HEK293 (cell line): Measurements from ENCODE around the gene SLC37A3.
A peak's percentile ranks its signal among the peaks of the same experiment; 100 is the strongest.

Source experiments
- CTCF ChIA-PET: fragments of 350-600 bp; formaldehyde crosslinking; extraction: SDS; loops from one replicate; lab custom pipeline; 2021; ENCODE audit warnings: antibody characterized with exemption; lab: Yijun Ruan, JAX
- POLR2A ChIA-PET: fragments of 300-600 bp; formaldehyde crosslinking; extraction: SDS; loops from one replicate; lab custom pipeline; 2020; ENCODE audit warnings: antibody characterized with exemption, inconsistent platforms; lab: Yijun Ruan, JAX
- H3K27ac ChIP-seq: fragments of 200-500 bp; sonication (Bioruptor generic); 2 replicates; pipeline ENCODE4 v1.5.1; 2014; ENCODE audit warnings: low read depth, low read length, control low read depth, inconsistent platforms; ENCODE audit errors: extremely low read depth
- H3K36me3 ChIP-seq, 2 experiments: fragments of 200-500 bp in 1 of 2; sonication (Bioruptor generic) in 1 of 2; 1 replicate in 1 of 2; 2 replicates in 1 of 2; pipeline ENCODE4 v1.5.1; 2014 to 2017; ENCODE audit warnings: inconsistent platforms in 2 of 2, low read length in 2 of 2; ENCODE audit not compliant: control insufficient read depth in 2 of 2, insufficient read depth in 1 of 2
- H3K4me1 ChIP-seq: fragments of 200-500 bp; sonication (Bioruptor generic); 2 replicates; pipeline ENCODE4 v1.5.1; 2014; ENCODE audit warnings: mild to moderate bottlenecking, low read length, inconsistent platforms; ENCODE audit not compliant: control insufficient read depth, insufficient read depth
- H3K4me3 ChIP-seq: 2 replicates; pipeline ENCODE4 v1.5.1; 2011; ENCODE audit warnings: low read depth, mild to moderate bottlenecking, control low read depth, low read length, moderate library complexity
- H3K9me3 ChIP-seq: fragments of 200-500 bp; sonication (Bioruptor generic); 2 replicates; pipeline ENCODE4 v1.5.1; 2014; ENCODE audit warnings: low read depth, low read length, inconsistent platforms; ENCODE audit not compliant: control insufficient read depth, insufficient read depth
- GLIS1 ChIP-seq: fragments of 450-650 bp; formaldehyde crosslinking; IDR thresholded peaks from 2 replicates; pipeline ENCODE4 v1.5.1; 2016; ENCODE audit warnings: missing biosample characterization, missing genetic modification characterization
- HOXA7 ChIP-seq: sonication (generic); formaldehyde crosslinking; IDR thresholded peaks from 2 replicates; pipeline ENCODE4 v1.8.1; 2022; ENCODE audit warnings: missing genetic modification reagents, borderline replicate concordance
- KLF10 ChIP-seq: fragments of 450-650 bp; IDR thresholded peaks from 2 replicates; pipeline ENCODE4 v1.5.1; 2018; ENCODE audit warnings: missing biosample characterization, mild to moderate bottlenecking, missing genetic modification characterization
- KLF8 ChIP-seq: fragments of 450-650 bp; formaldehyde crosslinking; IDR thresholded peaks from 2 replicates; pipeline ENCODE4 v1.5.1; 2016; ENCODE audit warnings: missing biosample characterization, missing genetic modification characterization
- PRDM1 ChIP-seq: fragments of 450-650 bp; formaldehyde crosslinking; IDR thresholded peaks from 2 replicates; pipeline ENCODE4; 2016; ENCODE audit warnings: missing biosample characterization, missing genetic modification characterization
- REPIN1 ChIP-seq: fragments of 450-650 bp; formaldehyde crosslinking; IDR thresholded peaks from 2 replicates; pipeline ENCODE4 v1.5.1; 2017; ENCODE audit warnings: missing biosample characterization, missing genetic modification characterization, low read depth
- SP3 ChIP-seq: fragments of 450-650 bp; formaldehyde crosslinking; IDR thresholded peaks from 2 replicates; pipeline ENCODE4 v1.5.1; 2016; ENCODE audit warnings: missing biosample characterization, missing genetic modification characterization
- SP7 ChIP-seq: fragments of 450-650 bp; formaldehyde crosslinking; IDR thresholded peaks from 2 replicates; pipeline ENCODE4 v1.5.1; 2016; ENCODE audit warnings: missing biosample characterization, missing genetic modification characterization
- TCF7L2 ChIP-seq: IDR thresholded peaks from 2 replicates; pipeline ENCODE4 v1.6.1; 2011; ENCODE audit warnings: low read depth, mild to moderate bottlenecking, inconsistent platforms, low read length, moderate library complexity, borderline replicate concordance
- ZNF10 ChIP-seq: fragments of 450-650 bp; formaldehyde crosslinking; IDR thresholded peaks from 2 replicates; pipeline ENCODE4 v1.5.1; 2017; ENCODE audit warnings: missing biosample characterization, missing genetic modification characterization
- ZNF146 ChIP-seq: fragments of 450-650 bp; formaldehyde crosslinking; IDR thresholded peaks from 2 replicates; pipeline ENCODE4 v1.5.1; 2016; ENCODE audit warnings: missing biosample characterization, missing genetic modification characterization
- ZNF157 ChIP-seq: fragments of 450-650 bp; formaldehyde crosslinking; IDR thresholded peaks from 2 replicates; pipeline ENCODE4 v1.5.1; 2016; ENCODE audit warnings: missing biosample characterization, missing genetic modification characterization
- ZNF169 ChIP-seq: fragments of 450-650 bp; formaldehyde crosslinking; IDR thresholded peaks from 2 replicates; pipeline ENCODE4 v1.5.1; 2016; ENCODE audit warnings: missing biosample characterization, missing genetic modification characterization
- ZNF175 ChIP-seq: fragments of 450-650 bp; formaldehyde crosslinking; IDR thresholded peaks from 2 replicates; pipeline ENCODE4 v1.5.1; 2016; ENCODE audit warnings: missing biosample characterization, missing genetic modification characterization
- ZNF221 ChIP-seq: fragments of 450-650 bp; formaldehyde crosslinking; IDR thresholded peaks from 2 replicates; pipeline ENCODE4 v1.5.1; 2017; ENCODE audit warnings: missing biosample characterization, missing genetic modification characterization, borderline replicate concordance
- ZNF24 ChIP-seq: fragments of 450-650 bp; formaldehyde crosslinking; IDR thresholded peaks from 2 replicates; pipeline ENCODE4 v1.5.1; 2016; ENCODE audit warnings: missing biosample characterization, missing genetic modification characterization
- ZNF311 ChIP-seq: fragments of 450-650 bp; formaldehyde crosslinking; IDR thresholded peaks from 2 replicates; pipeline ENCODE4 v1.5.1; 2017; ENCODE audit warnings: missing biosample characterization, missing genetic modification characterization, borderline replicate concordance
- ZNF623 ChIP-seq: fragments of 450-650 bp; formaldehyde crosslinking; IDR thresholded peaks from 2 replicates; pipeline ENCODE4 v1.5.1; 2016; ENCODE audit warnings: missing biosample characterization, missing genetic modification characterization
- ZNF626 ChIP-seq: fragments of 450-650 bp; sonication (Bioruptor Pico); formaldehyde crosslinking; IDR thresholded peaks from 2 replicates; pipeline ENCODE4 v1.5.1; 2018; ENCODE audit warnings: missing biosample characterization, missing genetic modification characterization, inconsistent platforms
- ZNF654 ChIP-seq: fragments of 450-650 bp; formaldehyde crosslinking; IDR thresholded peaks from 2 replicates; pipeline ENCODE4 v1.5.1; 2016; ENCODE audit warnings: low read depth, missing biosample characterization, missing genetic modification characterization
- ZNF792 ChIP-seq: fragments of 450-650 bp; formaldehyde crosslinking; IDR thresholded peaks from 2 replicates; pipeline ENCODE4 v1.5.1; 2016; ENCODE audit warnings: missing biosample characterization, missing genetic modification characterization
- TF ChIP-seq, protein P1 (sequence below): fragments of 450-650 bp; formaldehyde crosslinking; IDR thresholded peaks from 2 replicates; pipeline ENCODE4 v1.5.1; 2016; ENCODE audit warnings: missing biosample characterization, missing genetic modification characterization
- TF ChIP-seq, protein P2 (sequence below): fragments of 450-650 bp; formaldehyde crosslinking; IDR thresholded peaks from 2 replicates; pipeline ENCODE4 v1.5.1; 2016; ENCODE audit warnings: missing biosample characterization, missing genetic modification characterization

Gene SLC37A3

DNA sequence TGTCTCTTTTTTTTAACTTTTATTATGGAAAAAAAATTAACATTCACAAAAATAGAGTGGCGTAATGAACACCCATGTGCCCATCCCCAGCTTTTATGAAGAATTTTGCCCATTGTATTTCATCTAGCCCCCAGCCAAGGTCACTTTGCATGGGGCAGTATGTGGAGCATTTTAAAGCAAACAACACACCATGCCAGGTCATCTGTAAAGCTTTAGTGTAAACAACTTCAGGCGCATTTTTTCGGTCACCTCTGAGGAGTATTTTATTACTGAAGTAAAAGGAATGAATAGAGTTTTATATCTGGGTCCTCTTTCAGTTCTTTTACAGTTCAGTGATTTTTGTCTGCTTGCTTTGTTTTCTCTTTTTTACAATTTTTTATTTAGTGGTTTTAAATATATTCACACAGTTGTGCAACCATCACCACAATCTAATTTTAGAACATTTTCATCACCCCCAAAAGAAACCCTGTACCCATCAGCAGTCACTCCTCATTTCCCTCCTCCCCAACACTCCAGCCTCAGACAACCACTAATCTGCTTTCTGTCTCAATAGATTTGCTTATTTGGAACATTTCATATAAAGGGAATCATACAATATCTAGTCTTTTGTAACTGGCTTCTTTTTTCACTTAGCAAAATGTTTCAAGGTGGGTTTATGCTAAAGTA lies 87.9 kb downstream of the SLC37A3 start:
- Histone ChIP-seq H3K9me3 (no peaks in the 10 kb centered on the region), H3K4me1 (no peaks in the 10 kb centered on the region), H3K27ac (no peak overlapping the region), H3K36me3 (no peaks in the 10 kb centered on the region), H3K4me3 (no peak overlapping the region)
- no peak for TF ChIP-seq ZNF157 (tag by site-specific recombination)
- TF ChIP-seq ZNF24 (tag by site-specific recombination) = no peak
- TF ChIP-seq ZNF175 = no peak
- TF ChIP-seq KLF8 (tag by site-specific recombination) = no peak
- TF ChIP-seq, protein P1, sequence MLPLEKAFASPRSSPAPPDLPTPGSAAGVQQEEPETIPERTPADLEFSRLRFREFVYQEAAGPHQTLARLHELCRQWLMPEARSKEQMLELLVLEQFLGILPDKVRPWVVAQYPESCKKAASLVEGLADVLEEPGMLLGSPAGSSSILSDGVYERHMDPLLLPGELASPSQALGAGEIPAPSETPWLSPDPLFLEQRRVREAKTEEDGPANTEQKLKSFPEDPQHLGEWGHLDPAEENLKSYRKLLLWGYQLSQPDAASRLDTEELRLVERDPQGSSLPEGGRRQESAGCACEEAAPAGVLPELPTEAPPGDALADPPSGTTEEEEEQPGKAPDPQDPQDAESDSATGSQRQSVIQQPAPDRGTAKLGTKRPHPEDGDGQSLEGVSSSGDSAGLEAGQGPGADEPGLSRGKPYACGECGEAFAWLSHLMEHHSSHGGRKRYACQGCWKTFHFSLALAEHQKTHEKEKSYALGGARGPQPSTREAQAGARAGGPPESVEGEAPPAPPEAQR (tag by site-specific recombination) = no peak
- ChIA-PET POLR2A (no interaction called here), CTCF (interaction anchor here (0.6 kb wide), 1 partner anchor 400 kb away, joined by 3 read pairs; no protein-coding TSS in a partner anchor)

DNA sequence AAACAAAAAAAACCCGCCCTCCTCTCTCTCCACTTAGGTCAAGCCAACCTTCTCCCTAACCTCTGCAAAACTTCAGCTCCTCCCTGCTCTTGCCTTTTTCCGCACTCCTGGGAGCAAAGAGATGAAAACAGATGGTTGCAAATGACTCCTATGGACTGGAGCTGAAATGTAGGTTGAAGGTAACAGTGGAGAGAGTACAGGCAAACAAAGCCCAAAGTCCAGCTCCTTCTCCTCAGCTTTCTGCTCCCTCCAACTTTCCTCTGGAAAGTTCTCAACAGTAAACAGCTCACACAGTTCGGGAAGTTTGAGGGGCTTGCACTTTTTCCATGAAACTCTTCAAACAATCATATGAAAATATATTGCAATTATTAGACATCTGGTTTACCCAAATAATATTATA lies 90.3 kb downstream of the SLC37A3 start:
- H3K36me3 ChIP-seq = no peaks in the 10 kb centered on the region
- POLR2A ChIA-PET = no interaction called here
- H3K4me1 ChIP-seq = no peaks in the 10 kb centered on the region
- CTCF ChIA-PET = interaction anchor here (0.7 to 1.0 kb wide), 2 partner anchors 9 to 185 kb away, joined by 3 to 7 read pairs; no protein-coding TSS in a partner anchor
- H3K9me3 ChIP-seq = no peaks in the 10 kb centered on the region
- H3K4me3 ChIP-seq = no peak overlapping the region
- H3K27ac ChIP-seq = no peak overlapping the region
- TF ChIP-seq PRDM1 (tag by site-specific recombination) (0 out of 2 replicates have a peak, but pooled peaks have one; percentile 19), REPIN1 (tag by site-specific recombination) (no peak), SP7 (no peak)

DNA sequence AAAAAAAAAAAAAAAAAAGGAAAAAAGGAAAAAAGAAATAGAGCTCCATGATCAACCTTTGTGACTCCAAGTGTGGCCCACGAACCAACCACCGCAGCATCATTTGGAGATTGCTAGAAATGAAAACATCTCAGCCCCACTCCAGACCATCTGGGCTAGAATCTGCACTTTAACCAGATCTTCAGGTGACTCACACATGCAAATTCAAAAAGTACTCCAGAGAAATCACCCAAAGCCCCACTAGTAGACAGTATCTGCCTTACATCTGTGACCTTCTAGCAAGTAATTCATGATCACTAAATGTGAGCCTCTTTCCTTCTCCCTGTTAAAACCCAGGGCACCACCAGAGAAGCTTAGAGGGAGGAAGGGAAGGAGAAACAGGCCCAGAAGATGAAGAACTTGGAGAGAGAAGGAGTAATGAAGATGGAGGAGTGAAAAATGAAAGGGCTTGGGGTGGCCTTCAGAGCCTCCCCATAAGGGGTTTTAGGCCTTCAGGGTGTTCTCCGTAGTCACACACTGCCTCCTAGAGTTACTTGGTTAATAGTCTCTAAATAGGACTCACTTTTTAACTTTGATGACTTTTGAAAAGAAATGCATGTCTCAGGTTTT lies 94.0 kb downstream of the SLC37A3 start:
- H3K36me3 ChIP-seq = no peaks in the 10 kb centered on the region
- H3K4me3 ChIP-seq = no peak overlapping the region
- ChIA-PET CTCF (interaction anchor here (0.6 to 0.8 kb wide), 7 partner anchors 33 to 684 kb away, joined by 3 to 4 read pairs (median 3); no protein-coding TSS in a partner anchor), POLR2A (no interaction called here)
- TF ChIP-seq ZNF169 (tag by site-specific recombination) (no peak), ZNF654 (tag by site-specific recombination) (peak; percentile 11; the same call in 1 of the 2 replicates), GLIS1 (no peak), KLF10 (tag by site-specific recombination) (no peak), ZNF10 (tag by site-specific recombination) (no peak), ZNF792 (no peak), ZNF175 (no peak)
- H3K4me1 ChIP-seq = no peaks in the 10 kb centered on the region
- H3K27ac ChIP-seq = no peak overlapping the region
- no peaks in the 10 kb centered on the region for H3K9me3 ChIP-seq

DNA sequence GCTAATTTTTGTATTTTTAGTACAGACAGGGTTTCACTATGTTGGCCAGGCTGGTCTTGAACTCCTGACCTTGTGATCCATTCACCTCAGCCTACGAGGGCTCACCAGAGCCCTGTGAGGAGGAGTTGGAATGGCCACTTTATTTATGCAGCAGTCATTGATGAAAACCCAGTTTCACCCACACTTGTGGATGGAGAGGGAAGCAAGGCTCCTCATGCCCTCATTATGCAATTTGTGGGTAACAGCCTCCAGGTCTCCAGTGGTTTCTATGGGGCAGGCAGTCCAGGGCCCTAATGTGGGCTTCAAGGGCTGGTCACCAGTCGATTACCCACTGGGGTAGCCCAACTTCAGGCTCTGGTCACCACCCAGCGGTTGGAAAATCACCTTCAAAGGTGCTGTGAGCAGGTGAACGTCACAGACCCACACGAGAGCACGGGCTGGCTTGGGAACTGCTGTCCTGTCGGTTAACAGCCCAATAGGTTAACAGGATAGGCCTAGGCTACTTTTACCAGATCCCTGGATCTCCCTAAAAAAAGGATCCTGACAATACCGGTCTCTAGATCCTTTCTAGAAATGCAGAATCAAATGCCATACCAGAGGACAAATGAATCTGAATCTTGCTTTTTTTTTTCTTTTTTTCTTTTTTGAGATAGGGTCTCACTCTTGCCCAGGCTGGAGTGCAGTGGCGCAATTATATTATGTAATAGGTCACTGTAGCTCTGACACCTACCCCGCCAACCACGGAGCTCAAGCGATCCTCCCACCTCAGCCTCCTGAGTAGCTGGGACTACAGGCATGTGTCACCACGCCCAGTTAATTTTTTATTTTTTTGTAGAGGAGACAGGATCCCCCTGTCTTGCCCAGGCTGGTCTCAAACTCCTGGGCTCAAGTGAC lies 97.8 kb downstream of the SLC37A3 start:
- ChIA-PET CTCF (no interaction called here), POLR2A (no interaction called here)
- no peak overlapping the region for H3K4me3 ChIP-seq
- H3K27ac ChIP-seq = no peak overlapping the region
- H3K4me1 ChIP-seq = no peaks in the 10 kb centered on the region
- H3K36me3 ChIP-seq = no peaks in the 10 kb centered on the region
- H3K9me3 ChIP-seq = no peaks in the 10 kb centered on the region
- TF ChIP-seq SP3 (no peak), TCF7L2 (no peak), ZNF626 (tag by site-specific recombination) (no peak), ZNF221 (no peak), ZNF311 (tag by site-specific recombination) (no peak), HOXA7 (no peak), ZNF169 (tag by site-specific recombination) (no peak), ZNF623 (no peak), ZNF146 (no peak)
- TF ChIP-seq, protein P2, sequence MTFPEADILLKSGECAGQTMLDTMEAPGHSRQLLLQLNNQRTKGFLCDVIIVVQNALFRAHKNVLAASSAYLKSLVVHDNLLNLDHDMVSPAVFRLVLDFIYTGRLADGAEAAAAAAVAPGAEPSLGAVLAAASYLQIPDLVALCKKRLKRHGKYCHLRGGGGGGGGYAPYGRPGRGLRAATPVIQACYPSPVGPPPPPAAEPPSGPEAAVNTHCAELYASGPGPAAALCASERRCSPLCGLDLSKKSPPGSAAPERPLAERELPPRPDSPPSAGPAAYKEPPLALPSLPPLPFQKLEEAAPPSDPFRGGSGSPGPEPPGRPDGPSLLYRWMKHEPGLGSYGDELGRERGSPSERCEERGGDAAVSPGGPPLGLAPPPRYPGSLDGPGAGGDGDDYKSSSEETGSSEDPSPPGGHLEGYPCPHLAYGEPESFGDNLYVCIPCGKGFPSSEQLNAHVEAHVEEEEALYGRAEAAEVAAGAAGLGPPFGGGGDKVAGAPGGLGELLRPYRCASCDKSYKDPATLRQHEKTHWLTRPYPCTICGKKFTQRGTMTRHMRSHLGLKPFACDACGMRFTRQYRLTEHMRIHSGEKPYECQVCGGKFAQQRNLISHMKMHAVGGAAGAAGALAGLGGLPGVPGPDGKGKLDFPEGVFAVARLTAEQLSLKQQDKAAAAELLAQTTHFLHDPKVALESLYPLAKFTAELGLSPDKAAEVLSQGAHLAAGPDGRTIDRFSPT = no peak
